GM12801 (cell line): Measurements from ENCODE around the gene CHPF.

Experiments used
- TF ChIP-seq, protein P1 (sequence below): IDR thresholded peaks from one replicate; pipeline ENCODE4 v1.5.1; 2011; ENCODE audit warnings: control low read depth; ENCODE audit not compliant: insufficient read length; ENCODE audit errors: extremely low read depth

The CHPF gene

DNA sequence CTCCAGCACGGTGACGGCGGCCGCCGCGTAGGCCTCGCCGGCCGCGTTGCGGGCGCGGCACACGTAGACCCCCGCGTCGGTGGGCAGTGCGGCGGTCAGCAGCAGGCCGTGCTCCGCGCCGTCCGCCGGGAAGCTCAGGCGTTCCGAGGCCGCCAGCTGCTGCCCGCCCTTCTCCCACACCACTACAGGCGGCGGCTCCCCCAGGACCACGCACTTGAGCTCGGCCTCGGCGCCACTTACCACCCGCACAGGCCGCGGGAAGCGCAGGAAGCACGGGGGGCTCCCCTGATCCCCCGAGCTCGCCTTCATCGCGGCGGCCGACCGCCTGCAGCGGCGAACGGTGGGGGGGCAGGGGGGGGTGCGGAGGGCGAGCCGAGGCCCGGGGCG is 27.3 kb upstream of the CHPF start:
- TF ChIP-seq, protein P1, sequence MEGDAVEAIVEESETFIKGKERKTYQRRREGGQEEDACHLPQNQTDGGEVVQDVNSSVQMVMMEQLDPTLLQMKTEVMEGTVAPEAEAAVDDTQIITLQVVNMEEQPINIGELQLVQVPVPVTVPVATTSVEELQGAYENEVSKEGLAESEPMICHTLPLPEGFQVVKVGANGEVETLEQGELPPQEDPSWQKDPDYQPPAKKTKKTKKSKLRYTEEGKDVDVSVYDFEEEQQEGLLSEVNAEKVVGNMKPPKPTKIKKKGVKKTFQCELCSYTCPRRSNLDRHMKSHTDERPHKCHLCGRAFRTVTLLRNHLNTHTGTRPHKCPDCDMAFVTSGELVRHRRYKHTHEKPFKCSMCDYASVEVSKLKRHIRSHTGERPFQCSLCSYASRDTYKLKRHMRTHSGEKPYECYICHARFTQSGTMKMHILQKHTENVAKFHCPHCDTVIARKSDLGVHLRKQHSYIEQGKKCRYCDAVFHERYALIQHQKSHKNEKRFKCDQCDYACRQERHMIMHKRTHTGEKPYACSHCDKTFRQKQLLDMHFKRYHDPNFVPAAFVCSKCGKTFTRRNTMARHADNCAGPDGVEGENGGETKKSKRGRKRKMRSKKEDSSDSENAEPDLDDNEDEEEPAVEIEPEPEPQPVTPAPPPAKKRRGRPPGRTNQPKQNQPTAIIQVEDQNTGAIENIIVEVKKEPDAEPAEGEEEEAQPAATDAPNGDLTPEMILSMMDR = no peak

DNA sequence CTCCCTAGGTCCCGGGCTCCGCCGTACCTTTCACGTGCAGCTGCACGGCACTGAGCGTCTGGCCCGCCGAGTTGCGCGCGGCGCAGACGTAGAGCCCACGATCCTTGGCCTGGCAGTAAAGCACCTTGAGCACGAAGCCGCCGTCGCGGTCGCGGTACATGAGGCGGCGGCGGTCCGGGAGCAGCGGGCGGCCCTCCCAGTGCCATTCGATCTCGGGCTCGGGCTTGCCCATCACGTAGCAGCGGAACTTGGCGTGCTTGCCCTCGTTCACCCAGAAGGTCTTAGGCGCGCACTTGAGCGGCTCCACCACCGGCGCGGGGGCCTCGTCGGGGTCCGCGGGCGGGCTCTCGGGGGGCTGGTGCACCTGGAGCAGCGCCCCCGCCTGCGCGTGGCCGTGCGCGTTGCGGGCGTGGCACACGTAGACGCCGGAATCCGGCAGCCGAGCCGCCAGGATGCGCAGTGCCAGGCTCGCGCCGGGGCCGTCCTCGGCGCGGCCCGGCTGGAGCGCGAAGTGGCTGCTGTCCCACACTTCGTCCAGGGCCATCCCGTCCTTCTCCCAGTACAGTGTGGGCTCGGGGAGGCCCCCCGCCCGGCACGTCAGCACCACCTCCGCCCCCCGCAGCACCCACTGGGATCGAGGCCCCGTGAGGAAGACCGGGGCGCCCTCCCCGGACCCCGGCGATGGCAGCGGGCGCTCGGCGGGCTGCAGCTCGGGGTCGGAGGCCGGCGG is 26.8 kb upstream of the CHPF start:
- TF ChIP-seq, protein P1 = no peak

GRCh38 chr2:219569635-219570034 is 26.0 kb upstream of the CHPF start:
- TF ChIP-seq, protein P1 = no peak

GRCh38 chr2:219569041-219569440 is 25.4 kb upstream of the CHPF start:
- TF ChIP-seq, protein P1 = no peak

DNA sequence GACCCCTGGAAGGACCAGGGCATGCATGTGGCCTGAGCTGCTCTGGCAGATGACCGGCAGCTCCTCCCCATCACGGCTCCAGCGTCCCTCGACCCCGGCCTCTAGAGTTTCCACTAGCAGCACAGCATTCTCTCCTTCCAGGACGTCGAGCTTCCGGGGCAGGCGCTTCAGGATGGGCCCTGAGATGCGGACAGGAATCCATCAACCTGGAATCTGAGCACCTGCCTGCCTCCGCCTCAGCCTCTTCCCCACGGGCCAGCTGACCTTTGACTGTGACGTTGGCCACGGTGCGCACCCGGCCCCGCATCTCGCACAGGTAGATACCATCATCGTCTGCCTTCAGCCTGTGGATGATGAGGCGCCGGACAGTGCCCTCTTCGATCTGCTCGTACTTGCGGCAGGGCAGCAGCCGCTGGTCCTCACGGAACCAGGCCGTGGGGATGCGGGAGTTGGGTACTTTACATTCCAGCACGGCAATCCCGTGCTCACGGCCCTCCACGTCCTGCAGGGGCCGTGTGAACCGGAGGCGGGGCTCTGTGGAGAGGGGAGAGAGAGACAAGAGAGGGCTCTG is 24.3 kb upstream of the CHPF start:
- TF ChIP-seq, protein P1 = no peak

- TF ChIP-seq, protein P1 = no peak
Measured at GRCh38 chr2:219567131-219567530, 23.5 kb upstream of the CHPF start.

- TF ChIP-seq, protein P1 = no peak
Measured at GRCh38 chr2:219566640-219567039, 23.0 kb upstream of the CHPF start.
